SH-SY5Y (cell line): ENCODE results near the gene UTS2R.

ENCODE experiments used
- GATA2 ChIP-seq: IDR thresholded peaks from 2 replicates; pipeline ENCODE4 v1.6.1; 2011; ENCODE audit warnings: mild to moderate bottlenecking, low read depth, low read length
- GATA3 ChIP-seq: IDR thresholded peaks from 2 replicates; pipeline ENCODE4 v1.6.1; 2011; ENCODE audit warnings: low read depth, mild to moderate bottlenecking, low read length, moderate library complexity

- TF ChIP-seq GATA2 (no peak), GATA3 (no peak)
Measured at GRCh38 chr17:82332669-82333278, 38.8 kb upstream of the UTS2R start.
